Activated CD4-positive, alpha-beta memory T cell treated with anti-CD3 and anti-CD28 coated beads, Interleukin-2, amount 10 ng/mL, durations not matched to agents 7 days and 5 days (primary cell): ENCODE measurements around the gene EHD4. TPM values are rescaled to one million over a fixed set of nuclear protein-coding genes. Genes with fewer than 3 reads are reported as not detected.

Experiments
- CTCF ChIA-PET: fragments of 350-600 bp; sonication (Branson Sonifier 250); formaldehyde crosslinking; loops from one replicate; lab custom pipeline; 2021; ENCODE audit warnings: antibody characterized with exemption, inconsistent platforms; lab: Charles Lee
- POLR2A ChIA-PET: fragments of 350-600 bp; sonication (Branson Sonifier 250); formaldehyde crosslinking; loops from one replicate; lab custom pipeline; 2021; ENCODE audit warnings: antibody characterized with exemption; lab: Charles Lee
- DNase-seq: peaks from one replicate; pipeline ENCODE4 v3.0.0-alpha.2; 2020
- H3K27ac Mint-ChIP-seq: one replicate; pipeline ENCODE4 v1.8.0; 2021; ENCODE audit warnings: mild to moderate bottlenecking, mixed read lengths
- H3K27me3 Mint-ChIP-seq: one replicate; pipeline ENCODE4 v1.8.0; 2021; ENCODE audit warnings: mixed read lengths
- H3K36me3 Mint-ChIP-seq: one replicate; pipeline ENCODE4 v1.8.0; 2021; ENCODE audit warnings: low read depth, mixed read lengths
- H3K4me1 Mint-ChIP-seq: one replicate; pipeline ENCODE4 v1.8.0; 2021; ENCODE audit warnings: mixed read lengths
- H3K4me3 Mint-ChIP-seq: one replicate; pipeline ENCODE4 v1.8.0; 2021; ENCODE audit warnings: mild to moderate bottlenecking, mixed read lengths
- H3K9me3 Mint-ChIP-seq: one replicate; pipeline ENCODE4 v1.8.0; 2021; ENCODE audit warnings: mixed read lengths
- total RNA-seq, 2 experiments: library from RNA; stranded (reverse); gene quantifications; one replicate each; pipeline ENCODE4 v1.2.3, GENCODE V29; 2021

EHD4 gene
- total RNA-seq, 2 experiments from 2014 or later: 25.0 to 25.3 TPM

GRCh38 chr15:41936155-41936554, 36.2 kb downstream of the EHD4 start:
- Mint-ChIP-seq H3K4me1 (peaks cover 72% of the 10 kb centered on the region), H3K27ac (peak overlapping the region; percentile 99), H3K27me3 (no peaks in the 10 kb centered on the region), H3K36me3 (peaks cover 39% of the 10 kb centered on the region), H3K9me3 (no peaks in the 10 kb centered on the region), H3K4me3 (peak overlapping the region; percentile 15)
- ChIA-PET POLR2A (interaction anchor here (0.6 to 10.7 kb wide), 16 partner anchors 10 to 240 kb away, joined by 3 to 186 read pairs (median 7); partner anchors contain the start of genes EHD4 and MAPKBP1), CTCF (interaction anchor here (0.9 to 7.5 kb wide), 12 partner anchors 8 to 470 kb away, joined by 3 to 73 read pairs (median 7); partner anchors contain the start of genes EHD4, MAPKBP1 and SPTBN5)
- DNase-seq: no peak

- peak overlapping the region; percentile 99 for H3K27ac Mint-ChIP-seq
- peaks cover 67% of the 10 kb centered on the region for H3K4me1 Mint-ChIP-seq
- POLR2A ChIA-PET: interaction anchor here (1.1 to 10.7 kb wide), 12 partner anchors 14 to 240 kb away, joined by 3 to 186 read pairs (median 7); partner anchors contain the start of genes EHD4 and MAPKBP1
- CTCF ChIA-PET: interaction anchor here (1.1 to 7.5 kb wide), 8 partner anchors 12 to 163 kb away, joined by 5 to 73 read pairs (median 13); partner anchors contain the start of genes EHD4, MAPKBP1 and SPTBN5
- H3K4me3 Mint-ChIP-seq: peak overlapping the region; percentile 28
- no peaks in the 10 kb centered on the region for H3K9me3 Mint-ChIP-seq
- H3K36me3 Mint-ChIP-seq: peaks cover 33% of the 10 kb centered on the region
- peak; percentile 44 for DNase-seq
- no peaks in the 10 kb centered on the region for H3K27me3 Mint-ChIP-seq
These were observed 36.8 kb downstream of the EHD4 start for GRCh38 chr15:41935566-41936020.

GRCh38 chr15:41934843-41935242, 37.5 kb downstream of the EHD4 start:
- ChIA-PET POLR2A (interaction anchor here (1.1 to 10.7 kb wide), 7 partner anchors 11 to 161 kb away, joined by 4 to 186 read pairs (median 26); partner anchors contain the start of genes EHD4 and MAPKBP1), CTCF (interaction anchor here (1.1 to 7.5 kb wide), 5 partner anchors 30 to 162 kb away, joined by 5 to 73 read pairs (median 17); partner anchors contain the start of genes EHD4, MAPKBP1 and SPTBN5)
- peaks cover 28% of the 10 kb centered on the region for H3K36me3 Mint-ChIP-seq
- peak overlapping the region; percentile 56 for H3K4me3 Mint-ChIP-seq
- peaks cover 63% of the 10 kb centered on the region for H3K4me1 Mint-ChIP-seq
- H3K9me3 Mint-ChIP-seq: no peaks in the 10 kb centered on the region
- H3K27ac Mint-ChIP-seq: peak overlapping the region; percentile 99
- no peaks in the 10 kb centered on the region for H3K27me3 Mint-ChIP-seq
- DNase-seq: peak; percentile 83

GRCh38 chr15:41933771-41934170, 38.6 kb downstream of the EHD4 start:
- no peak overlapping the region for H3K4me3 Mint-ChIP-seq

GRCh38 chr15:41933326-41933725, 39.0 kb downstream of the EHD4 start:
- peaks cover 27% of the 10 kb centered on the region for H3K36me3 Mint-ChIP-seq
- POLR2A ChIA-PET: interaction anchor here (0.8 to 5.4 kb wide), 2 partner anchors 39 to 160 kb away, joined by 4 to 33 read pairs; partner anchors contain the start of genes EHD4 and MAPKBP1
- no peak for DNase-seq

More at GRCh38 chr15:41933771-41934170, 38.6 kb downstream of the EHD4 start:
- Mint-ChIP-seq H3K27me3 (no peaks in the 10 kb centered on the region), H3K27ac (peak overlapping the region; percentile 99), H3K36me3 (peaks cover 28% of the 10 kb centered on the region), H3K9me3 (no peaks in the 10 kb centered on the region), H3K4me1 (peaks cover 67% of the 10 kb centered on the region)
- ChIA-PET CTCF (interaction anchor here (1.2 kb wide), 1 partner anchor 29 kb away, joined by 5 read pairs; no protein-coding TSS in a partner anchor), POLR2A (interaction anchor here (1.1 to 10.7 kb wide), 5 partner anchors 10 to 160 kb away, joined by 4 to 186 read pairs (median 28); partner anchors contain the start of genes EHD4 and MAPKBP1)
- DNase-seq: no peak

GRCh38 chr15:41932511-41933289, 39.7 kb downstream of the EHD4 start:
- ChIA-PET CTCF (interaction anchor here (1.2 to 1.4 kb wide), 2 partner anchors 28 to 40 kb away, joined by 3 to 5 read pairs; partner anchors contain the start of gene EHD4), POLR2A (interaction anchor here (0.8 to 1.4 kb wide), 2 partner anchors 16 to 39 kb away, joined by 3 to 4 read pairs; partner anchors contain the start of gene EHD4)
- peaks cover 21% of the 10 kb centered on the region for H3K36me3 Mint-ChIP-seq
- no peaks in the 10 kb centered on the region for H3K27me3 Mint-ChIP-seq
- H3K4me3 Mint-ChIP-seq: no peak overlapping the region
- H3K4me1 Mint-ChIP-seq: peaks cover 59% of the 10 kb centered on the region
- H3K27ac Mint-ChIP-seq: peak overlapping the region; percentile 99
- H3K9me3 Mint-ChIP-seq: no peaks in the 10 kb centered on the region
- no peak for DNase-seq

More at GRCh38 chr15:41933326-41933725, 39.0 kb downstream of the EHD4 start:
- peak overlapping the region; percentile 99 for H3K27ac Mint-ChIP-seq
- H3K27me3 Mint-ChIP-seq: no peaks in the 10 kb centered on the region
- no peak overlapping the region for H3K4me3 Mint-ChIP-seq
- H3K4me1 Mint-ChIP-seq: peaks cover 65% of the 10 kb centered on the region
- CTCF ChIA-PET: interaction anchor here (1.2 kb wide), 1 partner anchor 29 kb away, joined by 5 read pairs; no protein-coding TSS in a partner anchor
- H3K9me3 Mint-ChIP-seq: no peaks in the 10 kb centered on the region

GRCh38 chr15:41932101-41932500, 40.3 kb downstream of the EHD4 start:
- ChIA-PET CTCF (interaction anchor here (1.3 to 1.4 kb wide), 2 partner anchors 27 to 40 kb away, joined by 3 to 4 read pairs; partner anchors contain the start of gene EHD4), POLR2A (interaction anchor here (1.4 kb wide), 2 partner anchors 9 to 15 kb away, joined by 3 to 4 read pairs; no protein-coding TSS in a partner anchor)
- Mint-ChIP-seq H3K36me3 (peaks cover 20% of the 10 kb centered on the region), H3K27ac (no peak overlapping the region), H3K27me3 (no peaks in the 10 kb centered on the region), H3K4me1 (peaks cover 56% of the 10 kb centered on the region), H3K9me3 (no peaks in the 10 kb centered on the region), H3K4me3 (no peak overlapping the region)
- DNase-seq: no peak

GRCh38 chr15:41930867-41931222, 41.5 kb downstream of the EHD4 start:
- H3K4me3 Mint-ChIP-seq: no peak overlapping the region

GRCh38 chr15:41930221-41930866, 42.0 kb downstream of the EHD4 start:
- Mint-ChIP-seq H3K27ac (no peak overlapping the region), H3K4me1 (peaks cover 56% of the 10 kb centered on the region), H3K4me3 (no peak overlapping the region), H3K27me3 (no peaks in the 10 kb centered on the region), H3K36me3 (peaks cover 24% of the 10 kb centered on the region), H3K9me3 (no peaks in the 10 kb centered on the region)
- no peak for DNase-seq
- ChIA-PET CTCF (interaction anchor here (1.4 kb wide), 1 partner anchor 157 kb away, joined by 5 read pairs; no protein-coding TSS in a partner anchor), POLR2A (interaction anchor here (1.4 kb wide), 1 partner anchor 18 kb away, joined by 4 read pairs; no protein-coding TSS in a partner anchor)

More at GRCh38 chr15:41930867-41931222, 41.5 kb downstream of the EHD4 start:
- ChIA-PET CTCF (interaction anchor here (1.3 kb wide), 1 partner anchor 26 kb away, joined by 4 read pairs; no protein-coding TSS in a partner anchor), POLR2A (interaction anchor here (1.4 kb wide), 2 partner anchors 10 to 18 kb away, joined by 4 read pairs; no protein-coding TSS in a partner anchor)
- peaks cover 56% of the 10 kb centered on the region for H3K4me1 Mint-ChIP-seq
- no peaks in the 10 kb centered on the region for H3K27me3 Mint-ChIP-seq
- no peaks in the 10 kb centered on the region for H3K9me3 Mint-ChIP-seq
- no peak for DNase-seq
- H3K27ac Mint-ChIP-seq: no peak overlapping the region
- H3K36me3 Mint-ChIP-seq: peaks cover 24% of the 10 kb centered on the region

GRCh38 chr15:41928637-41929620, 43.4 kb downstream of the EHD4 start:
- Mint-ChIP-seq H3K4me3 (no peak overlapping the region), H3K27ac (no peak overlapping the region), H3K27me3 (no peaks in the 10 kb centered on the region), H3K36me3 (peaks cover 31% of the 10 kb centered on the region), H3K4me1 (peaks cover 49% of the 10 kb centered on the region), H3K9me3 (no peaks in the 10 kb centered on the region)
- ChIA-PET POLR2A (no interaction called here), CTCF (interaction anchor here (1.1 to 1.4 kb wide), 3 partner anchors 8 to 156 kb away, joined by 3 to 5 read pairs (median 3); no protein-coding TSS in a partner anchor)
- no peak for DNase-seq

- Mint-ChIP-seq H3K27me3 (no peaks in the 10 kb centered on the region), H3K4me1 (peaks cover 48% of the 10 kb centered on the region), H3K4me3 (no peak overlapping the region), H3K27ac (no peak overlapping the region), H3K9me3 (no peaks in the 10 kb centered on the region), H3K36me3 (peaks cover 30% of the 10 kb centered on the region)
- POLR2A ChIA-PET: no interaction called here
- no peak for DNase-seq
- CTCF ChIA-PET: interaction anchor here (1.1 kb wide), 2 partner anchors 9 to 10 kb away, joined by 3 read pairs; no protein-coding TSS in a partner anchor
These were observed 44.3 kb downstream of the EHD4 start for GRCh38 chr15:41928100-41928499.
